GM19239 (cell line): Measurements from ENCODE around the gene ZNF774.
"Not testable (repeated sequence)": the region's sequence is repeated elsewhere in the genome, so short reads cannot be mapped to it uniquely, and the experiment has no call there.

Experiments
- DNase-seq: peaks from one replicate; pipeline ENCODE4 v3.0.0; 2011; ENCODE audit warnings: low spot score; ENCODE audit not compliant: insufficient read length
- FAIRE-seq: peaks from 2 replicates; lab custom pipeline; 2011; peaks lifted over from hg19 to GRCh38; lab: Jason Lieb, UNC

ZNF774 gene

GRCh38 chr15:90387534-90388461 is 35.7 kb downstream of the ZNF774 start, which contains the start of gene IQGAP1:
IQGAP1 (plus strand) TSS chr15:90388242; CDS start chr15:90388342, 100 bp downstream.
- peak; percentile 95 for DNase-seq
- peak; percentile 90 for FAIRE-seq

DNA sequence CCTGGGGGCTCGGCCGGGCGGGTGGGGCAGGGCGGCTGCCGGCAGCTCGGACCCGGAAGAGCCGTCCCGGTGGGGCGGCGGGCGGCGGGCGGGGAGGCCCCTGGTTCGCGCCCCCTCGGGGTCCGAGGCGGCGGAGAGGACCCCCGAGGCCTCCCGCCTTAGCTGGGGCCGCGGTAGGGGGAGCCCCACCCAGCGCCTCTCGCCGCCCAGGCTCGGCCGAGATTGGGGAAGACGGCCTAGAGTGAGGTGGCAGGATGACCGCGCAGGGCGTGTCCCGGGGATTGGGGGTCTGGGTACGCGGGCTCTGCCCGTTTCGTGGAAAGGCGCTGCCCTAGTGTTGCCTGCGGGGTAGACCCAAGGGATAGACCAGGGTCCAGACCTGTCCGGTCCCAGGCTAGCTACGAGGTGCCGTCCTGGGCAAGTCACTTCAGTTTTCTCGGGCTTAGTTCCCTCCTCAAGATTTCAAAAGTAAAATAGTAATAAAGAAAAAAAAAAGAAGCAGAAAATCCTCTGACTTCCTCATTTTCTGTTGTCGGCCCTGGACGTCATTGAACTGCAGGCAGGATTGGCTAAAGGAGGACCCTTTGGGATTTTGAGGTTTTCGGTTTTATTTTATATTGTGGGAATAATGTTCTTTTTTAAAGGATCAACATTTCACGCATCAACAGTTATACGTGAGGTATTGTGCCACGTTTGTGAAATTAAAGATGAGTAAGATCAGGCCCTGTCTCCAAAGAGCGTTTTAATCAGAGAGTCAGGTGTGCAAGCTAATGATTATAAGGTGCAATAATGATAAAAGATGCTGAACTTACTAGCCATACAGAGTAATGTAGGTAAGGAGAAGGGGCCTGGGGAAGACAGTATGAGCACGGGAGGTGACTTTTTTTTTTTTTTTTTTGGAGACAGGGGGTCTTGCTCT is 36.6 kb downstream of the ZNF774 start:
- no peak for DNase-seq
- FAIRE-seq = peak; percentile 45

DNA sequence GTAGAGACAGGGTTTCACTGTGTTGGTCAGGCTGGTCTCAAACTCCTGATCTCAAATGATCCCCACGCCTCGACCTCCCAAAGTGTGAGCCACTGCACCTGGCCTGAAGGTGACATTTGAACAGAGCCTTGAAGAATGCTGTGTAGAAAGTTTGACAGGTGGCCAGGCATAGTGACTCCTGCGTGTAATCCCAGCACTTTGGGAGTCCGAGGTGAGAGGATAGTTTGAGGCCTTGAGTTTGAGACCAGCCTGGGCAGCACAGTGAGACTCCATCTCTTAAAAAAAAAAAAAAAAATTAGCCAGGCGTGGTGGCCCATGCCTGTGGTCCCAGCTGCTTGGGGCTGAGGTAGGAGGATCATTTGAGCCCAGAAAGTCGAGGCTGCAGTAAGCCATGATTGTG is 37.4 kb downstream of the ZNF774 start:
- FAIRE-seq = no peak

GRCh38 chr15:90393040-90393439 is 41.0 kb downstream of the ZNF774 start:
- FAIRE-seq (no peak), DNase-seq (no peak)

More for the DNA sequence above, 37.4 kb downstream of the ZNF774 start:
- DNase-seq = no peak

DNA sequence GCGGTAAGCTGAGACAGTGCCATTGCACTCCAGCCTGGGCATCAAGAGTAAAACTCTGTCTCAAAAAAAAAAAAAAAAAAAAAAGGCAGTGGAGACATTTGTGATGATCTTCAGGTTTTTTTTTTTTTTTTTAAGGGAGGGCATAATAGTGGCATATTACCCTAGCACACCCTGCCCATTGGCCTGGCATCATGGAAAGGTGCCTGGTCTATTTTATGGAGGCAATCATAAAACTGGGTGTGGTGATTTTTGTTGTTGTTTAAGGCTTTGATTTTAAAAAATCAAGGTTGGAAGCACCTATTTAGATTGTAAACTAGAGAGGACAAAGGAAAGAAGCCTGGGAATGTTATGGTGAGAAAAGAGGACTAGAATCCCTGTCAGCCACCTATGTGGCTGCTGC is 42.0 kb downstream of the ZNF774 start:
- no peak for DNase-seq
- no peak for FAIRE-seq

DNA sequence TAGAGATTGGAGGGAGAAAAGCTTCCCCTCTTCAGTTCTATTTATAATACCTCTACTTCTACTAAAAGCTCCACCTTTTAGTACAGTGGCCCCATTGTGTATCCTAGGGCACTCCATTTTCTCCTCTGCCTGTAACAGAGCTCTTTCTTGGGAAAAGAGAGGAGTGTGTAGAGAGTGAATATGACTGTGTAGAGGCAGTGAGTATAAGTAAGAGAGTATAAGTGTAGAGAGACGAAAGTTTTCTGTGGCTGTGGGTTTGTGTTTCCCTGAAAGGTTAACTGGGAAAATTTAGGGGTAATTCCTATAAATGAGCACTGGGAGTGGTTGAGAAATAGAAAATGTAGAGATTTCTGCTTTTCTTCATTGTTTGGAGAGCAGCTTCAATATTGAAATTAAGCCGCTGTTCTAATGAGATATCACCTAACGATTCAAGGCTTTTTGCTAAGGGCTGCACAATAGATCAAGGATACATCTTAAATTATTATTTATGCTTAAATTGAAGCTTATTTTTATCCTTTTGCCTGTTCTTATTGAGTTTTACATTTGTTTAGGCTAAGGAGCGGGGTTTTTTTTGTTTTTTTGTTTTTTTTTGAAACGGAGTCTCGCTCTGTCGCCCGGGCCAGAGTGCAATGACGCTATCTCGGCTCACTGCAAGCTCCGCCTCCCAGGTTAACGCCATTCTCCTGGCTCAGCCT is 42.8 kb downstream of the ZNF774 start:
- FAIRE-seq (no peak), DNase-seq (no peak)

GRCh38 chr15:90396321-90396720 is 44.2 kb downstream of the ZNF774 start:
- FAIRE-seq (no peak), DNase-seq (no peak)

- DNase-seq (no peak), FAIRE-seq (no peak)
Measured at GRCh38 chr15:90400005-90400758, 48.1 kb downstream of the ZNF774 start.

DNA sequence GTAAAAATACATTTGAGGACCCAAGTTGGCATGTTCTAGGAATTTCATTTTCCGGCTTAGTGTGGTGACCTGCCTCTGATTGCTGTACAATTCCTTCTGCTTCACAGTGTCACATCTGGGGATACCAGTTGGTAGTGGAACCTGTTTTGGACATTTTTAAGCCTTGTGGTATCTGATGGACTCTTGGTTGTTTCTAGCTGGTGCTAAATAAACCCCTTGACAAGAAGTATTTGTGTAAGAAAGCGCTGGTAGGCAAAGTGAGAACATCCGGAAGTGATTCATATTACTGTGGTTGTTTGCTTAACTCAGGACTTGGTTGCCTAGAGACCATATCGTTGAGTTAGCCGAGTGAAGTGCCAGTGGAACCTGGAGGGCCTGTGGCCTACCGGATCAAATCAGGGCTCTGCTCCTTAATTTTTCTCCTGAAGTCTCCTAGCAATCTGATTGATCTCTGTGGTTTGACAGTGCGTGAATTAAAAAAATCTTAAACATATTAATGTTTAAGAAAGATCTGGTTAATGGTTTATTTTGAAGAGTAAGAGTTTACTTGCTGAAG is 48.8 kb downstream of the ZNF774 start:
- DNase-seq (peak; percentile 68), FAIRE-seq (peak; percentile 94)

GRCh38 chr15:90401495-90401894 is 49.4 kb downstream of the ZNF774 start:
- FAIRE-seq (no peak), DNase-seq (no peak)

- DNase-seq (no peak), FAIRE-seq (no peak)
Measured at GRCh38 chr15:90402223-90402622, 50.1 kb downstream of the ZNF774 start.

DNA sequence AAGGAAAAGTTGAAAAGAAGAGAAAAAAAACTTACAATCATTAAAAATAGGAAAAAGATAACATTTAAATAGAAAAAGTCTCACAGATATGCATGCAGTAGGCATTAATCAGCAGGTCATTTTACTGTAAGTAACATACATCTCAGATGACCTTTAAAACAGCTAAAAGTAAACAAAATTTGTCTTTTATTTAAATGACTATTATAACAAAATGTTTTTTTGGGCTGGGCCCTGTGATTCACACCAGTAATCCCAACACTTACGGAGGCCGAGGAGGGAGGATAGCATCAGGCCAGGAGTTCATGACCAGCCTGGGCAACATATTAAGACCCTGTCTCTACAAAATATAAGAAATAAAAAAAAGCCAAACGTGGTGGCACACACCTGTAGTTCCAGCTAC is 50.7 kb downstream of the ZNF774 start:
- DNase-seq = no peak

DNA sequence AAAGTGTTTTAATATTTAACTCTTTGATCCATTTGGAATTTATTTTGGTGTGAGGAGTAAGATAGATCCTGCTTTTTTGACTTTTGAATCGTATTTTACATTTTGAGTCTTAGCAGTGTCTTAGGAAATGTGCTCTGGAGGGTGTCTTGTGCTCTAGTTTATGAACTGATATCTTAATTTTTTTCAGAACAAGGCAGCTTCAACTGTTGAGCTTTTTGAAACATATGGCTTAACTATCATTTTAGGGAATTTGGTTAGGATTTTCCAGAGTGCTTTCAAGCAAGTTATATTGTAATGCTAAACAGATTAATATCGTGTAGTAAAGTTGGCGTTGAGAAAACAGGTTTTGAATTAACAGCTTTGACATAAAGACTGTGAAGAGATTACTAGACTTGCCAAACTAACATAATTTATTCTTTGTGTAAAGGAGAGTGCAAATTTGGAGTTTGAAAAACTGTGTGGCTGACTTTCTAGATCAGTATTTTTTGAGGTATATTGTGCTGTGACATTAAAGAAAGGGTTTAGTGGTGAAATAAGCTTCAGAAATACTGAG is 53.0 kb downstream of the ZNF774 start:
- FAIRE-seq (no peak), DNase-seq (no peak)

More for the DNA sequence above, 50.7 kb downstream of the ZNF774 start:
- FAIRE-seq = no peak

GRCh38 chr15:90407336-90407735 is 55.3 kb downstream of the ZNF774 start:
- no peak for DNase-seq
- FAIRE-seq = no peak

GRCh38 chr15:90407871-90408317 is 55.8 kb downstream of the ZNF774 start:
- DNase-seq (no peak), FAIRE-seq (peak; percentile 62)

DNA sequence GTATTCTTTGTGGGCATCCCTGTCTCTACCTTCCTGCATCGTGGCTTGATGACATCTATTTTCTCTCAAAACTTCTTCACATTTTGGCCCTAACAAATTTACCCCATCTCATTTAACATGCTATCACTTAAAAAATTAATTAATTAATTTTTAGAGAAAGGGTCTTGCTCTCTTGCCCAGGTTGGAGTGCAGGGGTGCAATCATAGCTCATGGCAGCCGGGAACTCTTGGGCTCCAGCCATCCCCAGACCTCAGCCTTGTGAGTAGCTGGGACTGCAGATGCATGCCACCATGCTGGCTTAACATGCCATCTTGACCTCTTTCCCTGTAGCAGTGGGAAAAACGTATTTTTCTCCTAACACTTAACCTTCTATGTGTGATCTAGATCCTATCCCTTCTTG is 56.6 kb downstream of the ZNF774 start:
- DNase-seq = no peak
- no peak for FAIRE-seq

DNA sequence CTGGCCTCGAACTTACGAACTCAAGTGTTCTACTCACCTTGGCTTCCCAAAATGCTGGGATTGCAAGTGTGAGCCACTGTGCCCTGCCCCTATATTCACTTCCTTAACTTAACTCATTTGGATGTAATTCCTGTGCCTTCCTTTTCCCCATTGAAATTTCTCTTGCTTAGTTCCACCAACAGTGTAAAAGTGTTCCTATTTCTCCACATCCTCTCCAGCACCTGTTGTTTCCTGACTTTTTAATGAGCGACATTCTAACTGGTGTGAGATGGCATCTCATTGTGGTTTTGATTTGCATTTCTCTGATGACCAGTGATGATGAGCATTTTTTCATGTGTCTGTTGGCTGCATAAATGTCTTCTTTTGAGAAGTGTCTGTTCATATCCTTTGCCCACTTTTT is 57.5 kb downstream of the ZNF774 start:
- not testable (repeated sequence) for DNase-seq

GRCh38 chr15:90410316-90410715 is 58.2 kb downstream of the ZNF774 start:
- not testable (repeated sequence) for DNase-seq, FAIRE-seq

More for the DNA sequence above, 57.5 kb downstream of the ZNF774 start:
- not testable (repeated sequence) for FAIRE-seq

GRCh38 chr15:90411176-90411575 is 59.1 kb downstream of the ZNF774 start:
- FAIRE-seq (no peak), DNase-seq (no peak)
